ENCODE data around the gene BPIFB3. TPM values are rescaled to one million over a fixed set of nuclear protein-coding genes. Genes with fewer than 3 reads are reported as not detected.

The BPIFB3 gene
- total RNA-seq, 1 experiment from 2014 or later: not detected

DNA sequence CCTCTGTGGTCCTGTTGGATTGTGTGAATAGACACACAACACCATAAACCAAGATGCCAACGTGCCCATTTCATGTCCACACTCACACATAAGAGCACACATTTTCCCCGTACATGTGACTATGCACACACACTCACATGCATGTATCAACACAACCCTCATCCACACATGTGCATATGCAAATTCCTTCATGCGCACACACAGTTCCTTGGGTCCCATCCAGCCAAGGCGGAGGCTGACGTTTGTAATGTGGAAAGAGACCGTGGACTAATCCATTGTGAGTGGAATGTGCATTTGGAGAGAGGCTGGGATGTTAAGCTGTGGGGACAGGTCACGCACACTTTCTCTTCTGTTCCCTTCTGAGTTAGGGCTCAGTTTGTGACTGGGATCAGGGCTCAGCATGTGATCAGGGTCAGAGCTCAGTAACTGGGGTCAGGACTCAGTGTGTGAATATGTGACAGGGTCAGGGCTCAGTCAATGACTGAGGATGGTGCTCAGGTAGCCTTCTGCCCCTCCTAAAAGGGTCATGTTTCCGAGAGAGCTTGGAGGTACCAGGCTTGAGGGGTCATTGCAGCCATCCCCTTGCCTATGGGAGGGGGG lies 46.8 kb upstream of the BPIFB3 start:
- ATAC-seq (no peak), DNase-seq (ENCODE audit: low read depth, low spot score) (no peak)
- ChIA-PET CTCF (no interaction called here), POLR2A (no interaction called here)
- H3K36me3 ChIP-seq (ENCODE audit: control insufficient read depth, insufficient read depth, low read length): no peaks in the 10 kb centered on the region
- peaks cover 4% of the 10 kb centered on the region; the same call in 1 of the 2 replicates for H3K4me1 ChIP-seq (ENCODE audit: control insufficient read depth, insufficient read depth, low read length)
- no peak overlapping the region for H3K4me3 ChIP-seq (ENCODE audit: low read depth in 2 of 2, low read length in 2 of 2)
- in situ Hi-C loops (cut with HindIII; ENCODE audit: low pct_unique_long_range_greater_than_20kb, low sequenced_read_pairs): no loop called here
- intact Hi-C loops (cut with micrococcal nuclease; ENCODE audit: unreplicated experiment): no loop called here
- no peaks in the 10 kb centered on the region for H3K9me3 ChIP-seq (ENCODE audit: control insufficient read depth, insufficient read depth, low read depth, low read length)
- H3K27ac ChIP-seq (ENCODE audit: low read length): no peak overlapping the region
- H3K27me3 ChIP-seq (ENCODE audit: control insufficient read depth, insufficient read depth, low read length): no peaks in the 10 kb centered on the region; the same call in 1 of the 2 replicates
- TF ChIP-seq SIN3A (IDR thresholded peaks at IDR 0.05; ENCODE audit: borderline replicate concordance, insufficient read depth, low read depth, low read length) (no peak), POLR2AphosphoS5 (IDR thresholded peaks at IDR 0.05; ENCODE audit: low read depth, low read length) (no peak), TCF7L2 (IDR thresholded peaks at IDR 0.05; ENCODE audit: low read depth, low read length) (no peak), REST (IDR thresholded peaks at IDR 0.05; ENCODE audit: insufficient read depth in 1 of 2, low read depth in 2 of 2, low read length in 1 of 2) (no peak), CTCF (IDR thresholded peaks at IDR 0.05) (no peak)
- no TSS peak for BruUV-seq (replicated peaks)

- in situ Hi-C loops (cut with HindIII; ENCODE audit: low pct_unique_long_range_greater_than_20kb, low sequenced_read_pairs): no loop called here
- TF ChIP-seq TCF7L2 (IDR thresholded peaks at IDR 0.05; ENCODE audit: low read depth, low read length) (no peak), REST (IDR thresholded peaks at IDR 0.05; ENCODE audit: insufficient read depth in 1 of 2, low read depth in 2 of 2, low read length in 1 of 2) (no peak), CTCF (IDR thresholded peaks at IDR 0.05) (no peak), SIN3A (IDR thresholded peaks at IDR 0.05; ENCODE audit: borderline replicate concordance, insufficient read depth, low read depth, low read length) (no peak), POLR2AphosphoS5 (IDR thresholded peaks at IDR 0.05; ENCODE audit: low read depth, low read length) (no peak)
- ChIA-PET POLR2A (no interaction called here), CTCF (no interaction called here)
- no peak for DNase-seq (ENCODE audit: low read depth, low spot score)
- Histone ChIP-seq H3K27ac (ENCODE audit: low read length) (no peak within 1 kb of the TSS), H3K4me3 (ENCODE audit: low read depth in 2 of 2, low read length in 2 of 2) (no peak within 1 kb of the TSS), H3K36me3 (ENCODE audit: control insufficient read depth, insufficient read depth, low read length) (no peaks in the 10 kb centered on the region), H3K4me1 (ENCODE audit: control insufficient read depth, insufficient read depth, low read length) (peaks cover 4% of the 10 kb centered on the region; the same call in 1 of the 2 replicates), H3K9me3 (ENCODE audit: control insufficient read depth, insufficient read depth, low read depth, low read length) (no peaks in the 10 kb centered on the region), H3K27me3 (ENCODE audit: control insufficient read depth, insufficient read depth, low read length) (no peaks in the 10 kb centered on the region; the same call in 1 of the 2 replicates)
- ATAC-seq: no peak
- no TSS peak for BruUV-seq (replicated peaks)
- intact Hi-C loops (cut with micrococcal nuclease; ENCODE audit: unreplicated experiment): no loop called here
Measured at GRCh38 chr20:33007376-33008335, 46.0 kb upstream of the BPIFB3 start, which contains the start of gene BPIFB2. Gene BPIFB2, plus strand, starts transcription at chr20:33007704. Its CDS starts 871 bp downstream, at chr20:33008575.

All from Panc1 (cell line).